NK-92 (cell line): ENCODE measurements around the gene FFAR1.

Experiments used
- DNase-seq: peaks from one replicate; lab custom pipeline; 2025; ENCODE audit not compliant: unreplicated experiment; lab: John Stamatoyannopoulos, UW

The FFAR1 gene

DNA sequence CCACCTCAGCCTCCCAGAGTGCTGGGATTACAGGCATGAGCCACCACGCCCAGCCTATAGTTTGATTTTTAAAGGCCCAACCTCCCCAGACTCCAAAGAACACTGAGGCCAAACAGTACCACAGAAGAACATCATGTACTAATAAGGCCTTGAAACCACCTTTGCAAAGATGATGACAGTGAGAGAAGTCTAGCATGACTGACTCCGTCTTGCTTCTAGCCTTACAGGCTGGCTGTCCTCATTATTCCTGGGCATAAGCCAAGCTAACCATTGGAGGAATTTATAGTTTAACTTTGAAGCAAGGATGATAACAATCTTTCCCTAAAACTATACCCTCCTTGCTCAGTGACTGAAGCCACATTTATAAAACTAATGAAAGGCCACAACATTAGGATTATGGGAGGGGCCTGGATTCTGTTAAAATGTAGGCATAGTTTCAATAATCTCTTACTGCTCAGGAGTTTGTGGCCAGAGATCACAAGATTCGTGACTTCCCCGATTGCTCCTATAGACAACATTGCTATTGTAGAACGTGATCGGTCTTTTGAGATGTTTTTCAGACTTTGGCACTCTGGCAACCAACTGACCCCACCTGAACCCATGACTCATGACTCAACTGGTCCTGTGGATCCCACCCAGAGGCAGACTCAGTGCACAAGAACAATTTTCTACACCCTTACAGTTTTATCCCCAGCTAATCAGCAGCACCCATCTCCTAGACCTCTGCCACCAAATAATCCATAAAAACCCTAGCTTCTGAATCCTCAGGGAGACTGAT lies 40.8 kb downstream of the FFAR1 start:
- no peak for DNase-seq

DNA sequence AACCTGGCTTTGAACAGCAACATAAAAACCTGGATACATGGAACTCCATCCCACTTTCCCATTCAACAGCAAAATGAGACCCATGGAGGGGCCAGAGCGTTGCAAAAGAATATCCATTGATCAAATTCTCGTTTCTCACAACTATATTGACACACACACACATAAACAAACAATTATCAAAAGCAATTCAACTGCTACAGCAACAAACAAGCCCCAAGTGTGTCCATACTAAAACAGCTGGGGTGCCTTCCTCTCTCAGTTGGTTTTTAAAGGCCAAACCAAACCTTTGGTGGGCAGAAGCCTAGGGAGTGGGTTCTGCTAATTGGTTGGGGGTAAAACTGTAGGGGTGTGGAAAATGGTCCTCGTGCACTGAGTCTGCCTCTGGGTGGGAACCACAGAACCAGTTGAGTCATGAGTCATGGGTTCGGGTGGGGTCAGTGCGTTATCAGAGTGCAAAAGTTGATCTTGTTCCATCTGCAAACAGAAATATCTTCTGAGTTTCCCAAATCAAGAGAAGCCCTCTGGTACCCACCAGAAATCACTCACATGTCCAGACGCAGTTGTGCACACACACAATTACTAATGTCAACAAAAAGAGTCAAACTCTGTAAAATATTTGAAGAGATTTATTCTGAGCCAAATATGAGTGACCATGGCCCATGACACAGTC lies 41.6 kb downstream of the FFAR1 start:
- no peak for DNase-seq

GRCh38 chr19:35392742-35393715 lies 45.3 kb downstream of the FFAR1 start:
- DNase-seq = no peak

DNA sequence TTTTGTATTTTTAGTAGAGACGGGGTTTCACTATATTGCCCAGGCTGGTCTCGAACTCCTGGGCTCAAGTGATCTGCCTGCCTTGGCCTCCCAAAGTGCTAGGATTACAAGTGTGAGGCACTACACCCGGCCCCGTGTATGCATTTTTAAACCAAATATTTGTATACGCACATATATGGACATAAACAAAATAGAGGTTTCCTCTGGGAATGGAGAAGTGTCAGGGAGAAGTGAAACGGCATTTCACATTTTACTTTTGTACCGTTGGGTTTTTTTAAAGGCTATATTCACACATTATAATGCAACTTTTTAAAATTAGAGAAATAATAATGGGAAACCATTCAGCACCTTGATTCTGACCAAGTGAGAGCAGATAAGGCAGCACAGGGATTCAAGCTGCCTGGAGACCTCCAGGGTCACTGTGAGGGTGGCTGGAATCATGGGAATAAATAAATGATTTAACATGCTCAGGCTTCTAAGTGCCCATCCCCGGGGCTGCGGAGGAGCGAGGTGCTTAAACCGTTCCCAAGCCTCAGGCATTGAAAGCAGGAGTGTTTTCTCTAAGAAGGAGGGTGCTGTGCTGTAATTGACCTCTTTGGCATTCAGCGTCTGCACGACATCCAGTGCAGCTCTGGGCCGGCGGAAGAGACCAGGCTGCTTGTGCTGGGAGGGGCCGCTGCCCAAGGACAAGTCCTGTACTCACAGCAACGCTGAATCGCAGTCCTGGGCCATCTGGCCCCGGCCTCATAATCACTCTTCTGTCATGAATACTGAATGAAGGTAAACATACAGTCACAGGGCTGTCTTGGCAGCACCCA lies 47.9 kb downstream of the FFAR1 start:
- no peak for DNase-seq

- DNase-seq = no peak
These were observed 48.7 kb downstream of the FFAR1 start for GRCh38 chr19:35396240-35396885.

GRCh38 chr19:35397064-35397463 lies 49.4 kb downstream of the FFAR1 start:
- DNase-seq = no peak
